ENCODE results near the gene ERVFRD-1.
A peak's percentile ranks its signal among the peaks of the same experiment; 100 is the strongest.

The ERVFRD-1 gene

GRCh38 chr6:11062715-11063114, 48.8 kb downstream of the ERVFRD-1 start:
- TF ChIP-seq ZFX (IDR thresholded peaks at IDR 0.05): no peak
- TF ChIP-seq CTCF (conservative IDR thresholded peaks at IDR 0.05): no peak
- no peak overlapping the region for H3K27ac ChIP-seq

- TF ChIP-seq ZFX (IDR thresholded peaks at IDR 0.05): no peak
- no peak for TF ChIP-seq CTCF (conservative IDR thresholded peaks at IDR 0.05)
- no peak overlapping the region for H3K27ac ChIP-seq
These were observed 49.4 kb downstream of the ERVFRD-1 start for GRCh38 chr6:11062083-11062482.

- peak overlapping the region; percentile 15; the same call in 1 of the 2 replicates for H3K27ac ChIP-seq
- no peak for TF ChIP-seq ZFX (IDR thresholded peaks at IDR 0.05)
- no peak for TF ChIP-seq CTCF (conservative IDR thresholded peaks at IDR 0.05)
These were observed 53.1 kb downstream of the ERVFRD-1 start for GRCh38 chr6:11058406-11058805.

GRCh38 chr6:11056871-11057270, 54.7 kb downstream of the ERVFRD-1 start:
- TF ChIP-seq ZFX (IDR thresholded peaks at IDR 0.05) (no peak), CTCF (conservative IDR thresholded peaks at IDR 0.05) (no peak)
- H3K27ac ChIP-seq: peak overlapping the region; percentile 36

GRCh38 chr6:11055127-11055627, 56.3 kb downstream of the ERVFRD-1 start:
- TF ChIP-seq ZFX (IDR thresholded peaks at IDR 0.05): no peak
- no peak for TF ChIP-seq CTCF (conservative IDR thresholded peaks at IDR 0.05)
- no peak overlapping the region for H3K27ac ChIP-seq

- no peak for TF ChIP-seq ZFX (IDR thresholded peaks at IDR 0.05)
- TF ChIP-seq CTCF (conservative IDR thresholded peaks at IDR 0.05): no peak
- H3K27ac ChIP-seq: peak overlapping the region; percentile 88
These were observed 56.8 kb downstream of the ERVFRD-1 start for GRCh38 chr6:11054722-11055121.

- H3K27ac ChIP-seq: peak overlapping the region; percentile 37; the same call in 1 of the 2 replicates
- TF ChIP-seq ZFX (IDR thresholded peaks at IDR 0.05) (no peak), CTCF (conservative IDR thresholded peaks at IDR 0.05) (no peak)
These were observed 58.2 kb downstream of the ERVFRD-1 start for GRCh38 chr6:11053307-11053706.

Data from C4-2B (cell line).